OCI-LY3 (cell line): Measurements from ENCODE around the gene BAHD1.

Experiments used
- H2AFZ ChIP-seq: fragments of 200-600, 300-600 bp; shearing (Covaris generic); 2 replicates; pipeline ENCODE4 v1.6.0; 2014; ENCODE audit warnings: antibody characterized with exemption, low read depth, low read length
- H3K27ac ChIP-seq: fragments of 200-600, 300-600 bp; sonication (generic); 2 replicates; pipeline ENCODE4 v1.5.1; 2014; ENCODE audit warnings: mild to moderate bottlenecking, low read length, moderate library complexity, mixed read lengths
- H3K27me3 ChIP-seq: fragments of 200-600, 300-600 bp; sonication (generic); 2 replicates; pipeline ENCODE4 v1.6.1; 2014; ENCODE audit warnings: low read depth, low read length, mixed read lengths
- H3K36me3 ChIP-seq: fragments of 200-600, 300-600 bp; sonication (generic); replicated peaks from 2 replicates; pipeline ENCODE3; 2014; ENCODE audit warnings: low read depth, low read length, mixed read lengths
- H3K4me1 ChIP-seq: fragments of 300-600, 200-600 bp; sonication (generic); 2 replicates; pipeline ENCODE4 v1.6.1; 2014; ENCODE audit warnings: low read length, mixed read lengths
- H3K4me2 ChIP-seq: fragments of 200-600, 300-600 bp; sonication (generic); 2 replicates; pipeline ENCODE4 v1.6.1; 2014; ENCODE audit warnings: low read length, mixed read lengths
- H3K4me3 ChIP-seq: fragments of 300-600, 200-600 bp; sonication (generic); 2 replicates; pipeline ENCODE4 v1.5.1; 2014; ENCODE audit warnings: antibody characterized with exemption, mild to moderate bottlenecking, low read length, moderate library complexity
- H3K79me2 ChIP-seq: fragments of 300-600, 200-600 bp; shearing (Covaris generic); 2 replicates; pipeline ENCODE4 v1.6.1; 2014; ENCODE audit warnings: mild to moderate bottlenecking, low read length, mixed read lengths
- H3K9ac ChIP-seq: fragments of 300-600, 200-600 bp; shearing (Covaris generic); 2 replicates; pipeline ENCODE4 v1.6.0; 2014; ENCODE audit warnings: mild to moderate bottlenecking, low read length, moderate library complexity
- H3K9me3 ChIP-seq: fragments of 200-600, 300-600 bp; shearing (Covaris generic); 2 replicates; pipeline ENCODE4 v1.6.1; 2014; ENCODE audit warnings: low read length, mixed read lengths; ENCODE audit not compliant: insufficient read depth
- H4K20me1 ChIP-seq: fragments of 200-600, 300-600 bp; sonication (generic); 2 replicates; pipeline ENCODE4 v1.6.1; 2016; ENCODE audit warnings: low read length, mixed read lengths; ENCODE audit not compliant: insufficient read depth
- EZH2phosphoT487 ChIP-seq: fragments of 200-600 bp; shearing (Covaris generic); IDR thresholded peaks from 2 replicates; pipeline ENCODE4 v1.6.1; 2018; ENCODE audit warnings: antibody characterized with exemption, mixed run types, low read depth
- TF ChIP-seq, protein P1 (sequence below): fragments of 200-600, 300-600 bp; sonication (generic); IDR thresholded peaks from 2 replicates; pipeline ENCODE4 v1.5.1; 2014; ENCODE audit warnings: antibody characterized with exemption, low read length, low read depth

BAHD1 gene

DNA sequence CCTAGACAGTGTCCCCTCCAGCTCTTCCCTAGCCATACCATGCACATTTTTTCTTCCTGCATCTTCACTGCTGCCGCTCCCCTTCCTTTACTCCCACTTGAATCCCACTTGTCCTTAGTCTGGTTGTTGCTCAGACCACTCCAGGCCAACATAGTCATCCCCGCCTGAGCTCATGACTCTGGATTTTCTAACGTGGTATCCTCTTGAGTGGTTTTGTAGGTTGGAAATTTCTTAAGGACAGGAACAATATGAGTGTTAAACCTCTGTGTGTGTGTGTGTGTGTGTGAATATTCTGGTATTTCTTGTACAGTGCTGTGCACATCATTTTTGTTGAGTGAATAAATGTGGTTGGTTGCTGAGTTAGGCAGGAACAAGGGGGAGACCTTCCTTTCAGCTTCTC is 3.1 kb downstream of the BAHD1 start:
- Histone ChIP-seq H3K4me3 (no peak overlapping the region), H3K4me2 (no peak overlapping the region), H3K9ac (no peak overlapping the region), H3K27ac (no peak overlapping the region), H3K79me2 (peaks cover 69% of the 10 kb centered on the region), H3K27me3 (peaks cover 9% of the 10 kb centered on the region; the same call in 1 of the 2 replicates), H3K4me1 (peaks cover 17% of the 10 kb centered on the region; the same call in 1 of the 2 replicates), H3K36me3 (no peaks in the 10 kb centered on the region), H3K9me3 (no peaks in the 10 kb centered on the region), H4K20me1 (peaks cover 49% of the 10 kb centered on the region), H2AFZ (no peak overlapping the region)
- TF ChIP-seq, protein P1, sequence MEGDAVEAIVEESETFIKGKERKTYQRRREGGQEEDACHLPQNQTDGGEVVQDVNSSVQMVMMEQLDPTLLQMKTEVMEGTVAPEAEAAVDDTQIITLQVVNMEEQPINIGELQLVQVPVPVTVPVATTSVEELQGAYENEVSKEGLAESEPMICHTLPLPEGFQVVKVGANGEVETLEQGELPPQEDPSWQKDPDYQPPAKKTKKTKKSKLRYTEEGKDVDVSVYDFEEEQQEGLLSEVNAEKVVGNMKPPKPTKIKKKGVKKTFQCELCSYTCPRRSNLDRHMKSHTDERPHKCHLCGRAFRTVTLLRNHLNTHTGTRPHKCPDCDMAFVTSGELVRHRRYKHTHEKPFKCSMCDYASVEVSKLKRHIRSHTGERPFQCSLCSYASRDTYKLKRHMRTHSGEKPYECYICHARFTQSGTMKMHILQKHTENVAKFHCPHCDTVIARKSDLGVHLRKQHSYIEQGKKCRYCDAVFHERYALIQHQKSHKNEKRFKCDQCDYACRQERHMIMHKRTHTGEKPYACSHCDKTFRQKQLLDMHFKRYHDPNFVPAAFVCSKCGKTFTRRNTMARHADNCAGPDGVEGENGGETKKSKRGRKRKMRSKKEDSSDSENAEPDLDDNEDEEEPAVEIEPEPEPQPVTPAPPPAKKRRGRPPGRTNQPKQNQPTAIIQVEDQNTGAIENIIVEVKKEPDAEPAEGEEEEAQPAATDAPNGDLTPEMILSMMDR, result no peak
- no peak for TF ChIP-seq EZH2phosphoT487

DNA sequence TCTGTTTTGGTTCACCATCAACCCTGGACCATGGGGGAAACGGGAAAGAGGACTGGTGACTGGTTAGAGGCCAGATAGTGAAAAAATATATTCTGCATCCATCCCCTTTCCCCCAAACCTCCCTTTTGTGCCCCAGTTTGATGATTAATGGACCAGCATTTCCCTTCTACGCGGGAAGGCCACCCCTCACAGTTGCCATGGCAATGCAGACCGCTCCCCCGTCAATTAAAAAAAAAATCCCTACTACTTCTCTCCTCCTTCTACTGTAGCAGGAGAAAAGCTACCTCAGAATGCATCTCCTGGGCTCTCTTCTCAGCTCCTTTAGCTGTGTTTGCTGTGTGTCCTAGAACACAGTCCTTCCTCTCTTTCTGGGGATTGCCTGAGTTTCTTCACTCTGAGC is 4.0 kb downstream of the BAHD1 start:
- no peaks in the 10 kb centered on the region for H3K36me3 ChIP-seq
- H3K4me1 ChIP-seq, result peaks cover 11% of the 10 kb centered on the region; the same call in 1 of the 2 replicates
- no peaks in the 10 kb centered on the region for H3K9me3 ChIP-seq
- no peak overlapping the region for H3K4me3 ChIP-seq
- H2AFZ ChIP-seq, result no peak overlapping the region
- H3K27me3 ChIP-seq, result 0 out of 2 replicates have a peak, but pooled peaks cover 3% of the 10 kb centered on the region
- no peak overlapping the region for H3K9ac ChIP-seq
- no peak overlapping the region for H3K27ac ChIP-seq
- H4K20me1 ChIP-seq, result peaks cover 54% of the 10 kb centered on the region
- peaks cover 76% of the 10 kb centered on the region for H3K79me2 ChIP-seq
- no peak for TF ChIP-seq EZH2phosphoT487
- TF ChIP-seq, protein P1, result no peak
- no peak overlapping the region for H3K4me2 ChIP-seq

DNA sequence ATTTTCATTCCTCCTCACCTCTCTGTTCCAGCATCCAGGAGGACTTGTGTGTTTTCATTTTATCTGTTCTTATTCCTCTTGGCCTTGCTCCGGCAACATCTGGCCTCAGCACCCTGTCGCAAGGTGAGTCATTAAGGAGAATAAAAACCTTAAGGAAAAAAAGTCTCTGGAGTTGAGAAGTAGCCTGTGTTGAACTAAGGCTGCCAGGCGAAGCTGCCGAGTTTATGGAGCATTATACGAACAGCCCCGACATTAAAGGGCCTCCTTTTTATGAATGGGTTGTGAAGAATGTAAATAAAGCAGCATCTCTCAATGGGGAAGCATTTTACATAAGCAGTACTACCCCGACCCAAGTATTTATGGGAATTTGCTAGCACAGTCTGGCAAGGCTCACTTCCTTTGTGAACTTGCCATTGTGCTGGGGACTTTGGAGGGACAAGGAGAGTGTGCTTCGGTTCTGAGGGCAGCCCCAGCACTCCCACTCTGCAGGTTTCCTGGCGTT is 4.7 kb downstream of the BAHD1 start:
- H3K27ac ChIP-seq, result no peak overlapping the region
- peaks cover 8% of the 10 kb centered on the region; the same call in 1 of the 2 replicates for H3K4me1 ChIP-seq
- no peak overlapping the region for H3K4me3 ChIP-seq
- H3K9ac ChIP-seq, result no peak overlapping the region
- no peaks in the 10 kb centered on the region for H3K9me3 ChIP-seq
- H3K36me3 ChIP-seq, result no peaks in the 10 kb centered on the region
- peaks cover 62% of the 10 kb centered on the region for H4K20me1 ChIP-seq
- no peak overlapping the region for H2AFZ ChIP-seq
- H3K79me2 ChIP-seq, result peaks cover 83% of the 10 kb centered on the region
- H3K27me3 ChIP-seq, result no peaks in the 10 kb centered on the region
- no peak for TF ChIP-seq EZH2phosphoT487
- TF ChIP-seq, protein P1, result no peak
- no peak overlapping the region for H3K4me2 ChIP-seq

DNA sequence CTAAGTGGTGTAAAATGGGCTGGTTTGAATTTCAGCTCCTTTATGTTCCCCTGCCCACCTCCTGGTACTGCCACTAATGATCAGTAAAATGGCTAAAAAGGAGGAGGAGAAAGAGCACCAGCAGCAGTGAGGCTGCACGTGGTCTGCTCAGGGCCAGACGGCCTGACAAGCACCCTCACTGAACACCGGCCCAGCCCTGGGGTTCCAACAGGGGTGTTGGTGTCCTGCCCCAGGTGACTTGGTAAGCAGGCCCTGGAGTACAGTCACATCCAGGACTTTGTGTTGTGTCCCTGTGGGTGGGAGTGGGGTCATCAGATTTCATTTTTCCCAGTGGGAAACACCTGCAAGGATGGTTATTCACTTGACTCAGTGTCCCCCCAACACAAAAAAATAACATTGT is 5.4 kb downstream of the BAHD1 start:
- H3K36me3 ChIP-seq, result no peaks in the 10 kb centered on the region
- H3K4me2 ChIP-seq, result no peak overlapping the region
- H3K27me3 ChIP-seq, result no peaks in the 10 kb centered on the region
- H3K4me3 ChIP-seq, result no peak overlapping the region
- TF ChIP-seq EZH2phosphoT487, result no peak
- TF ChIP-seq, protein P1, result no peak
- H3K9ac ChIP-seq, result no peak overlapping the region
- H2AFZ ChIP-seq, result no peak overlapping the region
- H4K20me1 ChIP-seq, result peaks cover 63% of the 10 kb centered on the region
- peaks cover 86% of the 10 kb centered on the region for H3K79me2 ChIP-seq
- peaks cover 8% of the 10 kb centered on the region; the same call in 1 of the 2 replicates for H3K4me1 ChIP-seq
- no peak overlapping the region for H3K27ac ChIP-seq
- H3K9me3 ChIP-seq, result no peaks in the 10 kb centered on the region
